Fibroblast of skin of right quadriceps (primary cell): ENCODE results near the gene QDPR.
"Not testable (repeated sequence)": the region's sequence is repeated elsewhere in the genome, so short reads cannot be mapped to it uniquely, and the experiment has no call there.

Source experiments
- DNase-seq: peaks from one replicate; pipeline ENCODE4 v3.0.0-alpha.2; 2013

The QDPR gene

GRCh38 chr4:17511950-17512795 lies at the start of gene QDPR:
Gene QDPR, minus strand, starts transcription at chr4:17512090. Its CDS starts 36 bp downstream, at chr4:17512054.
- DNase-seq, result peak; percentile 60

- peak; percentile 77 for DNase-seq
Measured at GRCh38 chr4:17561195-17561909, 49.5 kb upstream of the QDPR start.

- DNase-seq, result no peak
Measured at GRCh38 chr4:17560065-17560673, 48.3 kb upstream of the QDPR start.

- DNase-seq, result no peak
Measured at GRCh38 chr4:17559709-17560048, 47.8 kb upstream of the QDPR start.

- DNase-seq, result no peak
Measured at GRCh38 chr4:17558941-17559708, 47.2 kb upstream of the QDPR start.

GRCh38 chr4:17557880-17558279 lies 46.0 kb upstream of the QDPR start:
- no peak for DNase-seq

- no peak for DNase-seq
Measured at GRCh38 chr4:17556498-17556897, 44.6 kb upstream of the QDPR start.

GRCh38 chr4:17554568-17554967 lies 42.7 kb upstream of the QDPR start:
- DNase-seq, result no peak

GRCh38 chr4:17552427-17552826 lies 40.5 kb upstream of the QDPR start:
- DNase-seq, result no peak

- DNase-seq, result no peak
Measured at GRCh38 chr4:17550549-17550948, 38.7 kb upstream of the QDPR start.

GRCh38 chr4:17546678-17547077 lies 34.8 kb upstream of the QDPR start:
- DNase-seq, result no peak

GRCh38 chr4:17546222-17546621 lies 34.3 kb upstream of the QDPR start:
- no peak for DNase-seq

GRCh38 chr4:17545374-17546140 lies 33.7 kb upstream of the QDPR start:
- DNase-seq, result no peak

GRCh38 chr4:17544831-17545234 lies 32.9 kb upstream of the QDPR start:
- no peak for DNase-seq

GRCh38 chr4:17544205-17544604 lies 32.3 kb upstream of the QDPR start:
- DNase-seq, result no peak

- DNase-seq, result not testable (repeated sequence)
Measured at GRCh38 chr4:17537060-17537459, 25.2 kb upstream of the QDPR start.

- peak; percentile 4 for DNase-seq
Measured at GRCh38 chr4:17535906-17536305, 24.0 kb upstream of the QDPR start.

- DNase-seq, result no peak
Measured at GRCh38 chr4:17535242-17535641, 23.4 kb upstream of the QDPR start.

GRCh38 chr4:17534705-17535104 lies 22.8 kb upstream of the QDPR start:
- no peak for DNase-seq

- DNase-seq, result no peak
Measured at GRCh38 chr4:17531538-17532285, 19.8 kb upstream of the QDPR start.

- no peak for DNase-seq
Measured at GRCh38 chr4:17528551-17529165, 16.8 kb upstream of the QDPR start.
